Activated CD4-positive, alpha-beta memory T cell treated with anti-CD3 and anti-CD28 coated beads for 36 hours (primary cell): ENCODE data around the gene TTC13. TPM values are rescaled to one million over a fixed set of nuclear protein-coding genes. Genes with fewer than 3 reads are reported as not detected.

ENCODE experiments used
- CTCF ChIA-PET: fragments of 350-600 bp; sonication (Branson Sonifier 250); formaldehyde crosslinking; loops from one replicate; lab custom pipeline; 2021; ENCODE audit warnings: antibody characterized with exemption, inconsistent platforms; lab: Charles Lee
- POLR2A ChIA-PET: fragments of 350-600 bp; sonication (Branson Sonifier 250); formaldehyde crosslinking; loops from one replicate; lab custom pipeline; 2021; ENCODE audit warnings: antibody characterized with exemption; lab: Charles Lee
- DNase-seq: peaks from one replicate; pipeline ENCODE4 v3.0.0-alpha.2; 2020
- H3K27ac Mint-ChIP-seq: one replicate; pipeline ENCODE4 v1.8.0; 2021; ENCODE audit warnings: mixed read lengths
- H3K27me3 Mint-ChIP-seq: one replicate; pipeline ENCODE4 v1.8.0; 2021; ENCODE audit warnings: mixed read lengths
- H3K36me3 Mint-ChIP-seq: one replicate; pipeline ENCODE4 v1.8.0; 2021; ENCODE audit warnings: mixed read lengths
- H3K4me1 Mint-ChIP-seq: one replicate; pipeline ENCODE4 v1.8.0; 2021; ENCODE audit warnings: low read depth, mixed read lengths
- H3K4me3 Mint-ChIP-seq: one replicate; pipeline ENCODE4 v1.8.0; 2021; ENCODE audit warnings: mild to moderate bottlenecking, mixed read lengths
- H3K9me3 Mint-ChIP-seq: one replicate; pipeline ENCODE4 v1.8.0; 2021; ENCODE audit warnings: mixed read lengths
- intact Hi-C: fragments of 100-400 bp; cut with micrococcal nuclease; formaldehyde crosslinking; loops from one replicate; pipeline ENCODE4 v1.15.1; 2023
- total RNA-seq, 2 experiments: library from RNA; stranded (reverse); gene quantifications; one replicate each; pipeline ENCODE4 v1.2.3, GENCODE V29; 2021

Gene TTC13
- total RNA-seq, 2 experiments from 2014 or later: 17.3 to 18.3 TPM

- Mint-ChIP-seq H3K36me3 (peaks cover 22% of the 10 kb centered on the region), H3K4me3 (no peak overlapping the region), H3K9me3 (no peaks in the 10 kb centered on the region), H3K27ac (no peak overlapping the region), H3K4me1 (no peaks in the 10 kb centered on the region), H3K27me3 (no peaks in the 10 kb centered on the region)
- ChIA-PET POLR2A (no interaction called here), CTCF (interaction anchor here (0.6 to 3.2 kb wide), 18 partner anchors 9 to 294 kb away, joined by 3 to 25 read pairs (median 4); partner anchors contain the start of gene TTC13)
- no peak for DNase-seq
- intact Hi-C loops: loop anchor here (1.0 kb wide), 3 partner anchors 63 to 295 kb away; partner anchors contain the start of gene ARV1
Observed at GRCh38 chr1:230916587-230917283, 61.9 kb downstream of the TTC13 start.

GRCh38 chr1:230915078-230915477 lies 63.6 kb downstream of the TTC13 start:
- intact Hi-C loops: no loop called here
- DNase-seq: no peak
- no peaks in the 10 kb centered on the region for H3K4me1 Mint-ChIP-seq
- ChIA-PET POLR2A (no interaction called here), CTCF (interaction anchor here (1.3 kb wide), 1 partner anchor 296 kb away, joined by 3 read pairs; no protein-coding TSS in a partner anchor)
- H3K27me3 Mint-ChIP-seq: no peaks in the 10 kb centered on the region
- no peak overlapping the region for H3K27ac Mint-ChIP-seq
- H3K36me3 Mint-ChIP-seq: peaks cover 27% of the 10 kb centered on the region
- no peak overlapping the region for H3K4me3 Mint-ChIP-seq
- no peaks in the 10 kb centered on the region for H3K9me3 Mint-ChIP-seq

GRCh38 chr1:230913496-230913895 lies 65.2 kb downstream of the TTC13 start:
- H3K9me3 Mint-ChIP-seq: no peaks in the 10 kb centered on the region
- no peaks in the 10 kb centered on the region for H3K27me3 Mint-ChIP-seq
- ChIA-PET POLR2A (no interaction called here), CTCF (interaction anchor here (0.7 to 0.9 kb wide), 2 partner anchors 28 to 60 kb away, joined by 3 read pairs; no protein-coding TSS in a partner anchor)
- no peak for DNase-seq
- H3K36me3 Mint-ChIP-seq: peaks cover 27% of the 10 kb centered on the region
- H3K27ac Mint-ChIP-seq: no peak overlapping the region
- H3K4me3 Mint-ChIP-seq: no peak overlapping the region
- intact Hi-C loops: no loop called here
- H3K4me1 Mint-ChIP-seq: no peaks in the 10 kb centered on the region

GRCh38 chr1:230910755-230911117 lies 67.9 kb downstream of the TTC13 start:
- no peaks in the 10 kb centered on the region for H3K9me3 Mint-ChIP-seq
- no peak overlapping the region for H3K27ac Mint-ChIP-seq
- CTCF ChIA-PET: no interaction called here
- intact Hi-C loops: no loop called here
- no peak for DNase-seq
- no peak overlapping the region for H3K4me3 Mint-ChIP-seq
- H3K36me3 Mint-ChIP-seq: peaks cover 41% of the 10 kb centered on the region
- POLR2A ChIA-PET: no interaction called here
- H3K27me3 Mint-ChIP-seq: no peaks in the 10 kb centered on the region
- H3K4me1 Mint-ChIP-seq: no peaks in the 10 kb centered on the region

GRCh38 chr1:230909974-230910754 lies 68.5 kb downstream of the TTC13 start:
- intact Hi-C loops: no loop called here
- Mint-ChIP-seq H3K36me3 (peaks cover 44% of the 10 kb centered on the region), H3K27me3 (no peaks in the 10 kb centered on the region), H3K9me3 (no peaks in the 10 kb centered on the region), H3K4me3 (no peak overlapping the region), H3K27ac (no peak overlapping the region), H3K4me1 (no peaks in the 10 kb centered on the region)
- no peak for DNase-seq
- ChIA-PET CTCF (no interaction called here), POLR2A (no interaction called here)

- H3K36me3 Mint-ChIP-seq: peaks cover 40% of the 10 kb centered on the region
- intact Hi-C loops: no loop called here
- no peak overlapping the region for H3K27ac Mint-ChIP-seq
- no peaks in the 10 kb centered on the region for H3K9me3 Mint-ChIP-seq
- no peak for DNase-seq
- no peak overlapping the region for H3K4me3 Mint-ChIP-seq
- CTCF ChIA-PET: interaction anchor here (0.8 to 2.4 kb wide), 3 partner anchors 9 to 12 kb away, joined by 3 to 8 read pairs (median 3); no protein-coding TSS in a partner anchor
- H3K27me3 Mint-ChIP-seq: no peaks in the 10 kb centered on the region
- no peaks in the 10 kb centered on the region for H3K4me1 Mint-ChIP-seq
- POLR2A ChIA-PET: no interaction called here
Observed at GRCh38 chr1:230907472-230908205, 71.0 kb downstream of the TTC13 start.

GRCh38 chr1:230906226-230906625 lies 72.4 kb downstream of the TTC13 start:
- Mint-ChIP-seq H3K36me3 (peaks cover 35% of the 10 kb centered on the region), H3K9me3 (no peaks in the 10 kb centered on the region), H3K4me3 (no peak overlapping the region), H3K27me3 (no peaks in the 10 kb centered on the region), H3K27ac (no peak overlapping the region), H3K4me1 (no peaks in the 10 kb centered on the region)
- ChIA-PET POLR2A (no interaction called here), CTCF (no interaction called here)
- no peak for DNase-seq
- intact Hi-C loops: no loop called here

GRCh38 chr1:230905733-230906132 lies 72.9 kb downstream of the TTC13 start:
- CTCF ChIA-PET: no interaction called here
- Mint-ChIP-seq H3K36me3 (peaks cover 33% of the 10 kb centered on the region), H3K27me3 (no peaks in the 10 kb centered on the region), H3K4me1 (no peaks in the 10 kb centered on the region), H3K4me3 (no peak overlapping the region), H3K9me3 (no peaks in the 10 kb centered on the region), H3K27ac (no peak overlapping the region)
- intact Hi-C loops: no loop called here
- POLR2A ChIA-PET: no interaction called here
- DNase-seq: no peak

- H3K36me3 Mint-ChIP-seq: peaks cover 16% of the 10 kb centered on the region
- no peak overlapping the region for H3K4me3 Mint-ChIP-seq
- no peaks in the 10 kb centered on the region for H3K9me3 Mint-ChIP-seq
- no peaks in the 10 kb centered on the region for H3K27me3 Mint-ChIP-seq
- ChIA-PET CTCF (interaction anchor here (0.7 to 1.4 kb wide), 2 partner anchors 14 to 16 kb away, joined by 3 read pairs; no protein-coding TSS in a partner anchor), POLR2A (no interaction called here)
- no peak overlapping the region for H3K27ac Mint-ChIP-seq
- no peak for DNase-seq
- no peaks in the 10 kb centered on the region for H3K4me1 Mint-ChIP-seq
- intact Hi-C loops: no loop called here
Observed at GRCh38 chr1:230902349-230902923, 76.2 kb downstream of the TTC13 start.

- no peaks in the 10 kb centered on the region for H3K9me3 Mint-ChIP-seq
Observed at GRCh38 chr1:230901671-230902070, 77.0 kb downstream of the TTC13 start.

GRCh38 chr1:230900984-230901383 lies 77.7 kb downstream of the TTC13 start:
- POLR2A ChIA-PET: no interaction called here
- H3K36me3 Mint-ChIP-seq: peaks cover 10% of the 10 kb centered on the region
- no peaks in the 10 kb centered on the region for H3K9me3 Mint-ChIP-seq
- CTCF ChIA-PET: interaction anchor here (0.7 to 1.4 kb wide), 2 partner anchors 17 to 1592 kb away, joined by 3 read pairs; no protein-coding TSS in a partner anchor
- no peak overlapping the region for H3K4me3 Mint-ChIP-seq
- no peak overlapping the region for H3K27ac Mint-ChIP-seq
- H3K27me3 Mint-ChIP-seq: no peaks in the 10 kb centered on the region
- intact Hi-C loops: no loop called here
- DNase-seq: no peak
- H3K4me1 Mint-ChIP-seq: no peaks in the 10 kb centered on the region

More at GRCh38 chr1:230901671-230902070, 77.0 kb downstream of the TTC13 start:
- no peaks in the 10 kb centered on the region for H3K4me1 Mint-ChIP-seq
- POLR2A ChIA-PET: no interaction called here
- no peak for DNase-seq
- CTCF ChIA-PET: interaction anchor here (0.6 to 1.4 kb wide), 2 partner anchors 15 to 17 kb away, joined by 3 to 4 read pairs; no protein-coding TSS in a partner anchor
- H3K27ac Mint-ChIP-seq: no peak overlapping the region
- no peaks in the 10 kb centered on the region for H3K27me3 Mint-ChIP-seq
- intact Hi-C loops: no loop called here
- H3K4me3 Mint-ChIP-seq: no peak overlapping the region
- peaks cover 12% of the 10 kb centered on the region for H3K36me3 Mint-ChIP-seq
